ENCODE data around the gene PPFIA1. TPM values are rescaled to one million over a fixed set of nuclear protein-coding genes. Genes with fewer than 3 reads are reported as not detected.

The PPFIA1 gene
- total RNA-seq, 1 experiment from 2014 or later = 63.4 TPM

GRCh38 chr11:70429428-70429705 is 158.9 kb downstream of the PPFIA1 start:
- Histone ChIP-seq H3K18ac (ENCODE audit: insufficient read length, low read depth, low read length) (no peak overlapping the region), H3K79me2 (ENCODE audit: insufficient read depth, low read length) (no peaks in the 10 kb centered on the region), H3K23me2 (ENCODE audit: insufficient read length, low read depth, low read length, poor library complexity, severe bottlenecking) (no peaks in the 10 kb centered on the region), H3K27me3 (ENCODE audit: insufficient read depth, low read length) (no peaks in the 10 kb centered on the region), H2AFZ (ENCODE audit: low read length) (no peak overlapping the region), H2BK120ac (ENCODE audit: low read depth, low read length, poor library complexity, severe bottlenecking) (no peak overlapping the region), H3K4ac (ENCODE audit: low read depth, low read length) (no peak overlapping the region), H3K4me2 (ENCODE audit: insufficient read depth, insufficient read length, low read length) (no peak overlapping the region), H4K20me1 (ENCODE audit: control insufficient read depth, insufficient read depth, insufficient read length) (no peaks in the 10 kb centered on the region), H3K79me1 (ENCODE audit: insufficient read depth, low read depth, low read length, poor library complexity, severe bottlenecking) (no peaks in the 10 kb centered on the region), H2BK20ac (ENCODE audit: low read depth, low read length, poor library complexity, severe bottlenecking) (no peak overlapping the region), H2BK12ac (ENCODE audit: insufficient read length, low read depth, low read length) (no peak overlapping the region), H2BK15ac (ENCODE audit: low read depth, low read length) (no peak overlapping the region), H3K4me1 (ENCODE audit: insufficient read depth, low read length) (no peaks in the 10 kb centered on the region), H3T11ph (ENCODE audit: low read length) (no peak overlapping the region), H3K56ac (ENCODE audit: insufficient read length, low read depth, low read length) (no peak overlapping the region), H4K91ac (ENCODE audit: insufficient read length, low read depth, low read length) (no peak overlapping the region), H3K27ac (ENCODE audit: insufficient read length, low read depth, low read length) (no peak overlapping the region), H2AK5ac (ENCODE audit: insufficient read length, low read length) (no peak overlapping the region), H3K9me3 (ENCODE audit: control insufficient read depth, low read depth, low read length) (no peaks in the 10 kb centered on the region), H3K23ac (ENCODE audit: insufficient read length, low read depth, low read length) (no peak overlapping the region), H4K8ac (replicated peaks; ENCODE audit: insufficient read length, low read depth, low read length) (no peak overlapping the region), H3K14ac (ENCODE audit: insufficient read depth, low read length) (no peak overlapping the region; the same call in 1 of the 2 replicates), H3K9ac (ENCODE audit: extremely low read depth, insufficient read length, low read length) (no peak overlapping the region), H2BK5ac (ENCODE audit: insufficient read length, low read length) (no peak overlapping the region), H4K5ac (ENCODE audit: insufficient read length, low read depth, low read length) (no peak overlapping the region)
- H3K36me3 Mint-ChIP-seq (ENCODE audit: insufficient read depth in 1 of 3, low read depth in 3 of 3) = peaks cover 48 to 89% (median 86%) of the 10 kb centered on the region in 3 experiments; a peak in 6 of 7 replicates
- no peak overlapping the region for H3K4me3 Mint-ChIP-seq
- WGBS (ENCODE audit: extremely low coverage, insufficient read length, low lambda C conversion rate) = no CpG with 5 or more reads among the region's 8 CpGs
- no peak for TF ChIP-seq CTCF (conservative IDR thresholded peaks at IDR 0.05)
- H3K9me3 Mint-ChIP-seq = no peaks in the 10 kb centered on the region
- no peak for DNase-seq
- H3K4me1 Mint-ChIP-seq = peaks cover 11 to 19% of the 10 kb centered on the region in 2 experiments
- no peaks in the 10 kb centered on the region for H3K27me3 Mint-ChIP-seq (ENCODE audit: low read depth)
- H3K27ac Mint-ChIP-seq = peak overlapping the region in 1 of 3 experiments; percentile 40; a peak in 1 of 7 replicates

All from H9 (cell line).